ENCODE data around the gene SPDYE1. TPM values are rescaled to one million over a fixed set of nuclear protein-coding genes. Genes with fewer than 3 reads are reported as not detected.
"Not testable (repeated sequence)": the region's sequence is repeated elsewhere in the genome, so short reads cannot be mapped to it uniquely, and the experiment has no call there.

Gene SPDYE1
- total RNA-seq, 1 experiment from 2014 or later: not detected

- Histone ChIP-seq H3K27ac (ENCODE audit: low read length) (no peak overlapping the region), H3K9me3 (ENCODE audit: control insufficient read depth, insufficient read depth, low read depth, low read length) (no peaks in the 10 kb centered on the region), H3K36me3 (ENCODE audit: control insufficient read depth, insufficient read depth, low read length) (no peaks in the 10 kb centered on the region), H3K27me3 (ENCODE audit: control insufficient read depth, insufficient read depth, low read length) (no peaks in the 10 kb centered on the region), H3K4me3 (ENCODE audit: low read depth in 2 of 2, low read length in 2 of 2) (no peak overlapping the region), H3K4me1 (ENCODE audit: control insufficient read depth, insufficient read depth, low read length) (no peaks in the 10 kb centered on the region)
- in situ Hi-C loops (cut with HindIII; ENCODE audit: low pct_unique_long_range_greater_than_20kb, low sequenced_read_pairs): no loop called here
- POLR2A ChIA-PET: no interaction called here
- intact Hi-C loops (cut with micrococcal nuclease; ENCODE audit: unreplicated experiment): no loop called here
- TF ChIP-seq POLR2AphosphoS5 (IDR thresholded peaks at IDR 0.05; ENCODE audit: low read depth, low read length) (no peak), TCF7L2 (IDR thresholded peaks at IDR 0.05; ENCODE audit: low read depth, low read length) (no peak), SIN3A (IDR thresholded peaks at IDR 0.05; ENCODE audit: borderline replicate concordance, insufficient read depth, low read depth, low read length) (no peak), CTCF (IDR thresholded peaks at IDR 0.05) (no peak), REST (IDR thresholded peaks at IDR 0.05; ENCODE audit: insufficient read depth in 1 of 2, low read depth in 2 of 2, low read length in 1 of 2) (no peak)
- DNase-seq (ENCODE audit: low read depth, low spot score) (no peak), ATAC-seq (no peak)
- CTCF ChIA-PET: no interaction called here
- BruUV-seq (replicated peaks): no TSS peak
Measured at GRCh38 chr7:43977525-43977924, 20.2 kb upstream of the SPDYE1 start.

GRCh38 chr7:43978102-43978501, 19.6 kb upstream of the SPDYE1 start:
- H3K36me3 ChIP-seq (ENCODE audit: control insufficient read depth, insufficient read depth, low read length); in situ Hi-C loops (cut with HindIII; ENCODE audit: low pct_unique_long_range_greater_than_20kb, low sequenced_read_pairs); H3K27me3 ChIP-seq (ENCODE audit: control insufficient read depth, insufficient read depth, low read length); BruUV-seq (replicated peaks); H3K4me3 ChIP-seq (ENCODE audit: low read depth in 2 of 2, low read length in 2 of 2); H3K27ac ChIP-seq (ENCODE audit: low read length); ATAC-seq; intact Hi-C loops (cut with micrococcal nuclease; ENCODE audit: unreplicated experiment); H3K4me1 ChIP-seq (ENCODE audit: control insufficient read depth, insufficient read depth, low read length); DNase-seq (ENCODE audit: low read depth, low spot score); CTCF ChIA-PET; H3K9me3 ChIP-seq (ENCODE audit: control insufficient read depth, insufficient read depth, low read depth, low read length); POLR2A ChIA-PET: not testable (repeated sequence)

GRCh38 chr7:43982848-43983247, 14.8 kb upstream of the SPDYE1 start:
- H3K9me3 ChIP-seq (ENCODE audit: control insufficient read depth, insufficient read depth, low read depth, low read length); H3K36me3 ChIP-seq (ENCODE audit: control insufficient read depth, insufficient read depth, low read length); DNase-seq (ENCODE audit: low read depth, low spot score); in situ Hi-C loops (cut with HindIII; ENCODE audit: low pct_unique_long_range_greater_than_20kb, low sequenced_read_pairs); intact Hi-C loops (cut with micrococcal nuclease; ENCODE audit: unreplicated experiment); H3K27me3 ChIP-seq (ENCODE audit: control insufficient read depth, insufficient read depth, low read length); ATAC-seq; H3K4me1 ChIP-seq (ENCODE audit: control insufficient read depth, insufficient read depth, low read length); CTCF ChIA-PET; H3K4me3 ChIP-seq (ENCODE audit: low read depth in 2 of 2, low read length in 2 of 2); POLR2A ChIA-PET; H3K27ac ChIP-seq (ENCODE audit: low read length): not testable (repeated sequence)
- TSS peak; percentile 56 for BruUV-seq (replicated peaks)
